Measurements from ENCODE around the gene FUT4. TPM values are rescaled to one million over a fixed set of nuclear protein-coding genes. Genes with fewer than 3 reads are reported as not detected.

The FUT4 gene
- total and polyA plus RNA-seq, 10 of the 15 experiments (the other 5 are each of a cell fraction or from before 2014, with no cell fraction given): 0.68 to 9.1 (median 2.3) TPM

GRCh38 chr11:94597896-94598295 lies 54.2 kb downstream of the FUT4 start:
- CTCF ChIA-PET: interaction anchor here (0.8 to 9.7 kb wide), 9 partner anchors 9 to 93 kb away, joined by 3 to 282 read pairs (median 5); partner anchors contain the start of gene C11orf97
- peak; percentile 86 for TF ChIP-seq RAD21 (IDR thresholded peaks at IDR 0.05; ENCODE audit: insufficient read depth, low read depth, low read length)
- TF ChIP-seq RUNX3 (IDR thresholded peaks at IDR 0.05; ENCODE audit: low read length): peak; percentile 57; the same call in 1 of the 2 replicates
- no peak for TF ChIP-seq GABPA (IDR thresholded peaks at IDR 0.05; ENCODE audit: low read depth)
- TF ChIP-seq CTCF (IDR thresholded peaks at IDR 0.05 in 2 of 3, conservative IDR thresholded peaks at IDR 0.05 in 1 of 3; ENCODE audit: control insufficient read depth in 2 of 3, extremely low read depth in 1 of 3, insufficient read depth in 1 of 3, low read depth in 3 of 3, low read length in 3 of 3): peak in 2 of 3 experiments; percentile 17 to 53; a peak in 2 of 6 replicates
- TF ChIP-seq EZH2 (IDR thresholded peaks at IDR 0.05; ENCODE audit: borderline replicate concordance, control insufficient read depth, low read depth, low read length): no peak
- TF ChIP-seq NBN (IDR thresholded peaks at IDR 0.05): no peak
- peak; percentile 57; the same call in 1 of the 2 replicates for TF ChIP-seq SMC3 (IDR thresholded peaks at IDR 0.05; ENCODE audit: borderline replicate concordance, low read length)
- SMC1A ChIA-PET (ENCODE audit: uncharacterized antibody, unreplicated experiment): interaction anchor here (0.8 to 6.6 kb wide), 11 partner anchors 14 to 413 kb away, joined by 3 to 179 read pairs (median 4); partner anchors contain the start of gene C11orf97
- Histone ChIP-seq H3K4me1 (ENCODE audit: control insufficient read depth, insufficient read depth, low read length) (peaks cover 3% of the 10 kb centered on the region; the same call in 1 of the 2 replicates), H3K79me2 (ENCODE audit: control insufficient read depth, insufficient read depth, low read length) (no peaks in the 10 kb centered on the region), H3K27me3 (replicated peaks in 1 of 2; ENCODE audit: control insufficient read depth in 2 of 2, insufficient read depth in 2 of 2, low read length in 1 of 2) (no peaks in the 10 kb centered on the region), H2AFZ (ENCODE audit: control insufficient read depth, low read depth, low read length) (no peak overlapping the region), H3K4me3 (no peak overlapping the region), H3K4me2 (ENCODE audit: control insufficient read depth, insufficient read depth) (no peak overlapping the region), H3K36me3 (ENCODE audit: control insufficient read depth in 2 of 2, insufficient read depth in 2 of 2, low read length in 1 of 2) (no peaks in the 10 kb centered on the region), H4K20me1 (ENCODE audit: control insufficient read depth, insufficient read depth) (no peaks in the 10 kb centered on the region), H3K9ac (ENCODE audit: control insufficient read depth, insufficient read depth, low read length) (no peak overlapping the region), H3K9me3 (replicated peaks; ENCODE audit: control insufficient read depth, insufficient read depth, low read length) (no peaks in the 10 kb centered on the region; the same call in 2 of the 3 replicates), H3K27ac (ENCODE audit: control insufficient read depth, insufficient read depth) (no peak overlapping the region)
- no TSS peak for BruUV-seq (replicated peaks)
- intact Hi-C loops (cut with micrococcal nuclease; ENCODE audit: unreplicated experiment): loop anchor here (1.0 kb wide), 1 partner anchor 77 kb away; no protein-coding TSS in a partner anchor
- ATAC-seq (no peak), DNase-seq (ENCODE audit: low read depth, low spot score) (no peak), FAIRE-seq (no peak)
- WGBS (ENCODE audit: insufficient coverage, insufficient replicate concordance, low lambda C conversion rate, missing lambda C conversion rate): 22% methylated on average over 2 of the region's 2 CpGs
- in situ Hi-C loops (cut with MboI): loop anchor here (5.0 kb wide), 1 partner anchor 76 kb away; no protein-coding TSS in a partner anchor
- POLR2A ChIA-PET: interaction anchor here (0.6 to 1.2 kb wide), 2 partner anchors 9 to 1515 kb away, joined by 3 to 4 read pairs; no protein-coding TSS in a partner anchor
- RAD21 ChIA-PET (ENCODE audit: unreplicated experiment): interaction anchor here (1.2 to 6.3 kb wide), 6 partner anchors 15 to 414 kb away, joined by 3 to 55 read pairs (median 16); no protein-coding TSS in a partner anchor

Other genes starting within 250 kb of the FUT4 start
- not detected in 2 replicates for gene IZUMO1R, start 239.3 kb upstream of the FUT4 start, total RNA-seq (2014; rRNA removed)
- not detected in 2 replicates for gene IZUMO1R, start 239.3 kb upstream of the FUT4 start, total RNA-seq (2014; rRNA removed; fragmentation: Illumina TruSeq; extraction: Trizol)
- gene IZUMO1R, start 239.3 kb upstream of the FUT4 start, total RNA-seq (2021): not detected in 2 replicates
- not detected in 2 replicates for gene IZUMO1R, start 239.3 kb upstream of the FUT4 start, polyA plus RNA-seq (2011; rRNA removed)
- gene IZUMO1R, start 239.3 kb upstream of the FUT4 start, polyA plus RNA-seq (2014; fragmentation: Illumina TruSeq; extraction: Trizol): not detected in 2 replicates
- not detected for gene IZUMO1R, start 239.3 kb upstream of the FUT4 start, polyA plus RNA-seq (2014; fragmentation: Nextera tagmentation; extraction: Ambion mirVana)
- gene IZUMO1R, start 239.3 kb upstream of the FUT4 start, polyA plus RNA-seq (2014; rRNA removed): not detected in 2 replicates
- gene IZUMO1R, start 239.3 kb upstream of the FUT4 start, polyA plus RNA-seq (2016; fragmentation: Nextera tagmentation; extraction: Ambion mirVana): not detected
- not detected in 2 replicates for gene GPR83, start 142.5 kb upstream of the FUT4 start, total RNA-seq (2014; rRNA removed)
- gene GPR83, start 142.5 kb upstream of the FUT4 start, total RNA-seq (2014; rRNA removed; fragmentation: Illumina TruSeq; extraction: Trizol): not detected in 2 replicates
- gene GPR83, start 142.5 kb upstream of the FUT4 start, total RNA-seq (2021): 0.11 TPM in 1 of 2 replicates, not detected in the other
- gene GPR83, start 142.5 kb upstream of the FUT4 start, polyA plus RNA-seq (2011; rRNA removed): 0.16 and 0.19 TPM in 2 replicates
- gene GPR83, start 142.5 kb upstream of the FUT4 start, polyA plus RNA-seq (2014; fragmentation: Illumina TruSeq; extraction: Trizol): 0.03 and 0.16 TPM in 2 replicates
- gene GPR83, start 142.5 kb upstream of the FUT4 start, polyA plus RNA-seq (2014; fragmentation: Nextera tagmentation; extraction: Ambion mirVana): not detected
- 0.05 and 0.08 TPM in 2 replicates for gene GPR83, start 142.5 kb upstream of the FUT4 start, polyA plus RNA-seq (2014; rRNA removed)
- not detected for gene GPR83, start 142.5 kb upstream of the FUT4 start, polyA plus RNA-seq (2016; fragmentation: Nextera tagmentation; extraction: Ambion mirVana)
- gene MRE11, start 50.1 kb upstream of the FUT4 start, total RNA-seq (2014; rRNA removed): 20.1 and 20.2 TPM in 2 replicates
- gene MRE11, start 50.1 kb upstream of the FUT4 start, total RNA-seq (2014; rRNA removed; fragmentation: Illumina TruSeq; extraction: Trizol): 33.2 and 34.5 TPM in 2 replicates
- 26.1 and 28.6 TPM in 2 replicates for gene MRE11, start 50.1 kb upstream of the FUT4 start, total RNA-seq (2021)
- 25.2 and 49.8 TPM in 2 replicates for gene MRE11, start 50.1 kb upstream of the FUT4 start, polyA plus RNA-seq (2011; rRNA removed)
- 32.5 and 40.5 TPM in 2 replicates for gene MRE11, start 50.1 kb upstream of the FUT4 start, polyA plus RNA-seq (2014; fragmentation: Illumina TruSeq; extraction: Trizol)
- 10 to 100 TPM; 19.3 to 20.5 TPM for gene MRE11, start 50.1 kb upstream of the FUT4 start, polyA plus RNA-seq (2014; fragmentation: Nextera tagmentation; extraction: Ambion mirVana)
- 16.2 and 20.3 TPM in 2 replicates for gene MRE11, start 50.1 kb upstream of the FUT4 start, polyA plus RNA-seq (2014; rRNA removed)
- 10 to 100 TPM; 33.9 to 39.2 TPM for gene MRE11, start 50.1 kb upstream of the FUT4 start, polyA plus RNA-seq (2016; fragmentation: Nextera tagmentation; extraction: Ambion mirVana)
- 19.8 and 25.8 TPM in 2 replicates for gene ANKRD49, start 49.9 kb upstream of the FUT4 start, total RNA-seq (2014; rRNA removed)
- 38.5 and 39.8 TPM in 2 replicates for gene ANKRD49, start 49.9 kb upstream of the FUT4 start, total RNA-seq (2014; rRNA removed; fragmentation: Illumina TruSeq; extraction: Trizol)
- gene ANKRD49, start 49.9 kb upstream of the FUT4 start, total RNA-seq (2021): 19.2 and 19.8 TPM in 2 replicates
- 45.9 and 62.2 TPM in 2 replicates for gene ANKRD49, start 49.9 kb upstream of the FUT4 start, polyA plus RNA-seq (2011; rRNA removed)
- gene ANKRD49, start 49.9 kb upstream of the FUT4 start, polyA plus RNA-seq (2014; fragmentation: Illumina TruSeq; extraction: Trizol): 46.6 and 59.9 TPM in 2 replicates
- 10 to 100 TPM; 33.2 to 37.1 TPM for gene ANKRD49, start 49.9 kb upstream of the FUT4 start, polyA plus RNA-seq (2014; fragmentation: Nextera tagmentation; extraction: Ambion mirVana)
- 18.4 and 22.3 TPM in 2 replicates for gene ANKRD49, start 49.9 kb upstream of the FUT4 start, polyA plus RNA-seq (2014; rRNA removed)
- gene ANKRD49, start 49.9 kb upstream of the FUT4 start, polyA plus RNA-seq (2016; fragmentation: Nextera tagmentation; extraction: Ambion mirVana): 10 to 100 TPM; 31.7 to 34.1 TPM
- gene C11orf97, start 31.5 kb upstream of the FUT4 start, total RNA-seq (2014; rRNA removed): not detected in 2 replicates
- not detected in 2 replicates for gene C11orf97, start 31.5 kb upstream of the FUT4 start, total RNA-seq (2014; rRNA removed; fragmentation: Illumina TruSeq; extraction: Trizol)
- gene C11orf97, start 31.5 kb upstream of the FUT4 start, total RNA-seq (2021): not detected in 2 replicates
- not detected in 2 replicates for gene C11orf97, start 31.5 kb upstream of the FUT4 start, polyA plus RNA-seq (2011; rRNA removed)
- not detected in 2 replicates for gene C11orf97, start 31.5 kb upstream of the FUT4 start, polyA plus RNA-seq (2014; fragmentation: Illumina TruSeq; extraction: Trizol)
- gene C11orf97, start 31.5 kb upstream of the FUT4 start, polyA plus RNA-seq (2014; fragmentation: Nextera tagmentation; extraction: Ambion mirVana): not detected
- not detected in 2 replicates for gene C11orf97, start 31.5 kb upstream of the FUT4 start, polyA plus RNA-seq (2014; rRNA removed)
- not detected for gene C11orf97, start 31.5 kb upstream of the FUT4 start, polyA plus RNA-seq (2016; fragmentation: Nextera tagmentation; extraction: Ambion mirVana)
- 0.23 and 0.60 TPM in 2 replicates for gene PIWIL4, start 23.4 kb downstream of the FUT4 start, total RNA-seq (2014; rRNA removed)
- 0.37 and 0.67 TPM in 2 replicates for gene PIWIL4, start 23.4 kb downstream of the FUT4 start, total RNA-seq (2014; rRNA removed; fragmentation: Illumina TruSeq; extraction: Trizol)
- 0.46 and 0.53 TPM in 2 replicates for gene PIWIL4, start 23.4 kb downstream of the FUT4 start, total RNA-seq (2021)
- 9.5 and 13.3 TPM in 2 replicates for gene PIWIL4, start 23.4 kb downstream of the FUT4 start, polyA plus RNA-seq (2011; rRNA removed)
- gene PIWIL4, start 23.4 kb downstream of the FUT4 start, polyA plus RNA-seq (2014; fragmentation: Illumina TruSeq; extraction: Trizol): 0.57 and 1.8 TPM in 2 replicates
- under 1 TPM; 0.38 to 0.48 TPM for gene PIWIL4, start 23.4 kb downstream of the FUT4 start, polyA plus RNA-seq (2014; fragmentation: Nextera tagmentation; extraction: Ambion mirVana)
- gene PIWIL4, start 23.4 kb downstream of the FUT4 start, polyA plus RNA-seq (2014; rRNA removed): 0.34 and 0.36 TPM in 2 replicates
- under 1 TPM; 0.42 to 0.73 TPM for gene PIWIL4, start 23.4 kb downstream of the FUT4 start, polyA plus RNA-seq (2016; fragmentation: Nextera tagmentation; extraction: Ambion mirVana)
- under 0.01 TPM in 1 of 2 replicates, not detected in the other for gene AMOTL1, start 224.4 kb downstream of the FUT4 start, total RNA-seq (2014; rRNA removed)
- not detected in 2 replicates for gene AMOTL1, start 224.4 kb downstream of the FUT4 start, total RNA-seq (2014; rRNA removed; fragmentation: Illumina TruSeq; extraction: Trizol)
- 0.11 and 0.41 TPM in 2 replicates for gene AMOTL1, start 224.4 kb downstream of the FUT4 start, total RNA-seq (2021)
- 0.01 TPM in 2 replicates for gene AMOTL1, start 224.4 kb downstream of the FUT4 start, polyA plus RNA-seq (2011; rRNA removed)
- gene AMOTL1, start 224.4 kb downstream of the FUT4 start, polyA plus RNA-seq (2014; fragmentation: Illumina TruSeq; extraction: Trizol): not detected in 2 replicates
- gene AMOTL1, start 224.4 kb downstream of the FUT4 start, polyA plus RNA-seq (2014; fragmentation: Nextera tagmentation; extraction: Ambion mirVana): not detected
- gene AMOTL1, start 224.4 kb downstream of the FUT4 start, polyA plus RNA-seq (2014; rRNA removed): not detected in 2 replicates
- gene AMOTL1, start 224.4 kb downstream of the FUT4 start, polyA plus RNA-seq (2016; fragmentation: Nextera tagmentation; extraction: Ambion mirVana): not detected